COLO668 (cell line): ENCODE data around the gene TMEM50A.
"Not testable (repeated sequence)": the region's sequence is repeated elsewhere in the genome, so short reads cannot be mapped to it uniquely, and the experiment has no call there.

Experiments used
- DNase-seq: peaks from one replicate; lab custom pipeline; 2025; ENCODE audit not compliant: unreplicated experiment; lab: John Stamatoyannopoulos, UW

The TMEM50A gene

DNA sequence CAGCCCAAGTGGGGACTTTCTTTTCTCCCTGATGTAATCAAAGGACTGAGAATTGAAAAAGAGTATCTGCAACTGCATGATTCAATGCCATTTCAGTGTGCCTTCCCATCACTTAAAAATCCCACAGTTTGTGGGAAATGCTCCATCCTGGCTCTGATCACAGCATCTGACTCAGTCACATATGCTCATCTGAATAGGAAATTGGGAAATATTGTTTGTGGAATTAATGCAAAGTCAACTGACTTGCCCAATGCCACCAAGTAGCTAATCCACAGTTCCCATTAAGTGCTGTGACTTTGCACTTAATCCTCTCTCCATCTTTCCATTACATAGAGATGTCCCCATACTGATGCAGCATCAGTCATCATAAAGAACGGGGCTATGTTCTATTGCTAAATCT, 45.0 kb downstream of the TMEM50A start:
- not testable (repeated sequence) for DNase-seq

DNA sequence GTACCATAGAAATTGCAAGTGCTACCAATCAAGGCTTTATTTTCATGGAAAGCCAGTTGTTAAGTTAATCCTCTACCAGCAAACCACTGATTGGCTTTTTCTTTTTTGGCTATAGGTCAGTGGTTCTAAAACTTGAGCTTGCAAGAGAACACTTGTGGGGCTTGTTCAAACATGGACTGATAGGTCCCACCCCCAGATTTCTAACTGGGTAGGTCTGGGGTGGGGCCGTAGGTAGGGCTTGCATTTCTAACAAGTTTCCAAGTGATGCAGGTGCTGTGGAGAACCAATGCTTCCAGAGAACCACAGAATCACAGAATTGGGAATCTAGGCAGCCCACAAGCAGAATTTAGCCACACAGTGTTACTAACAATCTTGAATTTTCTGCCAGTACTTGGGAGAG, 45.7 kb downstream of the TMEM50A start:
- not testable (repeated sequence) for DNase-seq

DNA sequence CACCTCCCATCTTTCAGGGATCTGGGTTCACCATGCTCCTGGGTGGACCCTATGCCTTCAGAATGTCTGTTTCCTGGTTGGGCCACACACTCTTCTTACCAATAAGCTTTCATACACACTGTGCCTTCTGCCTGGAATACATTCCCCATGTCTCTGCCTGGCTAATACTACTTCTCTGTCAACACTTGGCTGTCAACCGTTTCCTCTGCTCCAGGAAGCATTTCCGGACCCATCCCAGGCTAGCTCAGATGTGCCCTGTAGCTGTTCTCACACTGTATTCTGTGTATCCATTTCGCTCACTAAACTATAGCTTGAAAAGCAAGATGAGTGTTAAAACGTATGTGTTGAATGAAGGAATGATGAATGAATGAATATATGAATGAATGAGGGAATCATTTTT, 49.0 kb downstream of the TMEM50A start:
- DNase-seq, result not testable (repeated sequence)

DNA sequence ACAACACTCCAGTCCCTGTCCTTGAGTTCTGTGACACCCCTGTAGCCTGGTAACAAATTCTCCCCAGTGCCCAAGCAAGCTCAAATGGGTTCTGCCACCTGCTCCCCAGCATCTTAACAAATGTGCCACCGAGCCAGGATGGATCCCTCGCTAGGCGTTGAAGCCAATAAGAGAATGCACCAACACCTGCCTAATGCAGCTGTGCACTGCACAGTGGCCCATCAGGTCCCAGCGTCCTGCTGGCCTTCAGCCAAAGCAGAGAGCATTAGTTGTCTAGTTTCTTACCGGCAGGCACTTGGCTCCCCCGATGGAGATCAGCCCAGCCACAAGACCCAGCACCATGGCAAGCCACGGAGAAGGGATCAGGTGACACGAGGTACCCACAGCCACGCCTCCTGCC, 50.6 kb downstream of the TMEM50A start:
- peak; percentile 72 for DNase-seq

DNA sequence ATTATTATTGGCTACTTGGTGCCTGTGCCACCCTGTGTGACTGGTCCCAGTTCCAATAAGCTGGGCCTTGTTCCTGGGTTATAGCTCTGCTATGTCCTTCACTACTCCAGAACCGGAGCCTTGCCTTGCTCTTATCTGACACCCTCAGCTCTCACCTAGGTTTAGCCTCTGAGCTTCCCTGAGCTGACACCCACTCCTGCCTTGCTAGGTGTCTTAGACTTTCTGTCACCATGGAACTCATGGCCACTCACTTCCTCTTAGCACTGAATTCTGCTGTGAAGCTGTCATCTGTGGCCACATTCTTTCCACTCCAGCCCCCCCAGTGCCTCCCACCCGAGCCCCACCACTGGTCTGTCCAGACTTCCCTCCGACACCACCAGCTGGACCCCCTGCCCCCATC, 51.6 kb downstream of the TMEM50A start:
- DNase-seq, result not testable (repeated sequence)

DNA sequence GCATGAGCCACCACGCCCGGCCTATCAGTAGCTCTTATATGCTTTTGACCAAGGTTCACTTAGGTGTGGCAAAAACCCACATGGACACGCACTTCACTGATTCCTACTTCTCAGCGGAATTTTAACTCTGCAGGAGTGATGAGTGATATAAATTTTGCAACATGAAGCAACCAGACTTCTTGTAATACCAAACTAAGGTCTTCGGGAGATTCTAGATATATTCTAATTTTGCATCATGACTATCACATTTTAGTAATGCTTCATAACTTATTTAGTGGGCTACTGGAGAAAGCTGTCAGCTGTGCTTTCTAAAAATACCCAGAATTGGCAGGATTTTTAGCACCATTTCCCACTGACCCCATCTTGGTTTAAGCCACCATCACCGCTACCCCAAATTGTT, 54.7 kb downstream of the TMEM50A start:
- no peak for DNase-seq

DNA sequence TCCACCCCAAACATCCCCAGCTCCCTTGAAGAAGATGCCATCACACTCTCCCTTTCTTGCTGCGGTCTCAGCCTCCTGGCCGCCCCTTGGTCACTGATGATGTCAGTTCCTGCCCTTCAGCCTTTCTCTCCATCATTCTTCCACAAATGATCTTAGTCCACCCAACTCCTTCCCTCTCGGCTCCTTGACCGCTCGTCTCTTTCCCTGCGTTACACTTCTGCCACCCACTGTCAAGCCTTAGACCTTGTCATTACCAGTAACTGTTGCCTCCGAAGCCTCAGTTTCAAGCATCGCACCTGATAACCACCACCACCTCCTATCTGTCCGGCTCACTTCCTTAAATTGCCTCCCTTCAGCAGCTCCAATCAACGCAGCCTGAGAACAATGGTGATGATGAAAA, 59.4 kb downstream of the TMEM50A start:
- not testable (repeated sequence) for DNase-seq

DNA sequence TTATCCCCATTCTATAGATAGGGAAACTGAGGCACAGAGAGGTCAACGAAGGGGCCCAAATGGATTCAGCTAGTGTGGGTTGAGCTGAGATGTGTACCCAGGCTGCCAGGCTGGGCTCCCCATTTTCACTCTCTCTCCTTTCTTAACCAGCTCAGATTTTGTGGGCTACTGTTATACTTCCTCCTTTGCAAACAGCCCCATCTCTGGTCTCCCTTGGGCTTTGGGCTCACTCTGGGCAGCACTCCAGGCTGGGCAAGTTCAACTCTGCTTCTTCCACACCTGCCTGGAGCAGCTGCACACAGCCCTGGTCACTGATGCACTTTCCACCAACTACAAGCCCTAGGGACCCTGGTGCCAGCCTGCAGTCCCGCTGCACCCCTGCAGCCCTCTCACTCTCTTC, 59.9 kb downstream of the TMEM50A start:
- not testable (repeated sequence) for DNase-seq

DNA sequence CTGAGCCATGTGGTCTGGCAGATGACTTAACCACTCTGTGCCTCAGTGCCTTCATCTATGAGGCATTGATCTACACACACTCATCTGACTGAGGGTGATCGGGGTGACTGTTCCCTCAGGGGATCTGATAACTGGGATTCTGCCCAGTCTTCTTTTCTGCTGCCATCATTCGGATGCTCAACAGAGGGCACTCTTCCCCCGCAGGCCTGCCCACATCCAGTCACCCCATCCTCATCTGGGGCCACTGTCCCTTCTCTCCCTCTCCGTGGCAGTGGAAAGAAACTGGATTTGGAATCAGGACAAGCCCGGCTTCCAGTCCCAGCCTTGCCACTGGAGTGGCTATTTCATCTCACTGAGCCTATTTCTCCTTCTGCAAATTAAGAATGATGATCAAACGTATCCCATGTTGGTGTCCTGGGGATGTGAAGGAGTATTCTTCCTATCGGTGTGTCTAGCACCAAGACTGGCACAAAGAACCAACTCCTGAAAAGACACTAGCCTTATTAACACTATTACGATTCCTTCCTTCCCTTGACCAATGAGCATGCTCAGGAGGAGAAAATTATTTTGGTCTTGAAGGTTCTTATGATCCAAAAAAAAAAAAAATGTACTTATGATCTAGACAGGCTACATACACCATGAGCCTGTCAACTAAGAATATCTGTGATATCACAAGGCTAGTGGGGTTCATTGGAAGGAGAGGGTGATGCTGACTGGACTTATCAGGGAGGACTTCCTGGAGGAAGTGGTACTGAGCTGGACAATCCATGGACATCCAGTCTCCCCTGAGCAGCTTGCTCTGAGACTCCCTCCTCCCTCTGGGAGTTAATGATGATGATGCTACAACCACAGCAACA, 65.0 kb downstream of the TMEM50A start:
- DNase-seq, result peak; percentile 18

DNA sequence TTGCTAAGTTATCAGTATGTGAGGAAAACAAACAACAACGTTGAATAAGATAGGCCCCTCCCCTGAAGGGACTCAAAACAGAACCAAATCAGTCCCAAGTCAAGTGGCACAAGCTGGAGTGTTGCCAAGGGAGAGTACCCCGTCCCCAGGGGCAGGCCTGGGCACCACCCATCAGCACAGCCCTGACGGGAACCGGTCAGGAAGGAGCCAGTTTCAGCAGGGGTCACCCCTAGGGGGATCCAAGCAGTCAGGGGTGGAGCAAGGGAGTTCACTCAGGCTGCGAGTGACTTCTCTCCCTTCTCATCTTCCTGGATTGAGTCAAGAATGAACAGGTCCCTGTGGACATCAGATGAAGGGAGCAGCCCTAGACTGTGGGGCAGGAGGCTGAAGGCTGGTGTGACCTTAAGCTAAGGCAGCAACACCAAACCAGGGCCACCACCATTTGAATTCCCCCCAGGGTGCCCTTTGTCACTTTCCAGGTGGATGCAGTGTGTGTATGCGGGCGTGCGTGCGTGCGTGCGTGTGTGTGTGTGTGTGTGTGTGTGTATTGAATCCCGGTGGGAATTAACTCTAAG, 67.7 kb downstream of the TMEM50A start:
- DNase-seq, result not testable (repeated sequence)

DNA sequence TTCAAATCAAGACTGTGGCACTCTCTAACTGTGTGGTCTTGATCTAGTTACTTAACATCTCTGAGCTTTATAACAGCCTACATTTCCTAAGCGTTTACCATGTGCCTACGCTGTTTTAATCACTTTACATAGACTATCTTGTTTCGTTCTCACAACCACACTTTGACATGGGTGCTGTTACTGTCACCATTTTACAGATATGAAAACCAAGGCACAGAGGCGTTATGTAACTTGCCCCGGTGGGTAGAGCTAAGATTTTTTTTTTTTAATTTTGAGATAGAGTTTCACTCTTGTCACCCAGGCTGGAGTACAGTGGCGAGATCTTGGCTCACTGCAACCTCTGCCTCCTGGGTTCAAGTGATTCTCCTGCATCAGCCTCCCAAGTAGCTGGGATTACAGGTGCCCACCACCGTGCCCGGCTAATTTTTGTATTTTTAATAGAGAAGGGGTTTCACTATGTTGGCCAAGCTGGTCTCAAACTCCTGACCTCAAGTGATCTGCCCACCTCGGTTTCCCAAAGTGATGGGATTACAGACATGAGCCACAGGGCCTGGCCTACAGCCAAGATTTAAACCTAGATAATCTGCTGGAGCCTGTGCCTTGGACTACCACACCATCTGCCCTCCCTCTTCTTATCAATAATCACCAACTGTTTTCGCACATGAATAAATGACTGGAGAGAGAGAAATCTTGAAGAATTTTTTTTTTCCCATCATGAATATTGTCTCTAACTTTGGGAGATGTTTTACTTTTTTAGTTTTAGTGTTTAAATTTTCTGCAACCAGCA, 71.7 kb downstream of the TMEM50A start:
- not testable (repeated sequence) for DNase-seq
